ENCODE data around the gene LRRC46.

GRCh38 chr17:47877368-47878034 is 46.0 kb downstream of the LRRC46 start:
- TF ChIP-seq TAF1 (IDR thresholded peaks at IDR 0.05; ENCODE audit: low read depth, low read length): no peak
- no peak for TF ChIP-seq POLR2AphosphoS5 (IDR thresholded peaks at IDR 0.05; ENCODE audit: low read depth, low read length)
- no peak for TF ChIP-seq POLR2A (IDR thresholded peaks at IDR 0.05; ENCODE audit: low read depth, low read length)
- TF ChIP-seq POU2F2 (IDR thresholded peaks at IDR 0.05; ENCODE audit: low read depth, low read length): no peak
- no peak for TF ChIP-seq SPI1 (IDR thresholded peaks at IDR 0.05; ENCODE audit: low read depth, low read length)

All from GM12891 (cell line).